ENCODE measurements around the gene ATP9A.

ATP9A gene

DNA sequence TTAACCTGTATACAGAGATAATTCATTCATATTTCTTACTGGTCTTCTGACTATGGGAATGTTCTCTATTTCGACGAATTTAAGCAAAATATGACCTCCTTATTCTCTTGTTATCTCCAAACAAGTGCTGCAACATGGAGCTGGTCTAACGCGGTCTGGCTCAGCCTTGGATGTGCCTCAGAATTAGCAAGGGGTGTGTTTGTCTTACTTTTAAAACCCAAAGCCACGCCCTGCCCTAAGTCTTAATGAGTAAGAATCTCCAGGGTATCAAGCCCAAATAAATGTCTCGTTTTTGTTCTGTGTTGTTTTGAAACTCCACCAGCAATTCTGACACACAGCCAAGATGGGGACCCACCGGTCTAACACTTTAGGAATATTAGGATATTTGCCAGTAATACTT, 99.2 kb downstream of the ATP9A start:
- peaks cover 0 to 34% of the 10 kb centered on the region in 2 experiments; a peak in 2 of 3 replicates for H3K36me3 ChIP-seq (ENCODE audit: control insufficient read depth in 2 of 2, insufficient read depth in 1 of 2, low read length in 2 of 2)
- no peaks in the 10 kb centered on the region for H3K9me3 ChIP-seq (ENCODE audit: control insufficient read depth, insufficient read depth, low read depth, low read length)
- ChIA-PET POLR2A (no interaction called here), CTCF (no interaction called here)
- TF ChIP-seq ZNF239 (tag by site-specific recombination; IDR thresholded peaks at IDR 0.05) (no peak), SCRT2 (tag by site-specific recombination; IDR thresholded peaks at IDR 0.05) (no peak), ZNF747 (tag by site-specific recombination; IDR thresholded peaks at IDR 0.05) (no peak), ZNF132 (tag by site-specific recombination; IDR thresholded peaks at IDR 0.05; ENCODE audit: borderline replicate concordance) (no peak), ZNF274 (IDR thresholded peaks at IDR 0.05; ENCODE audit: low read length) (no peak), ZNF274 (tag by site-specific recombination; IDR thresholded peaks at IDR 0.05; ENCODE audit: borderline replicate concordance) (no peak), HOXA7 (CRISPR knock-in tag; IDR thresholded peaks at IDR 0.05; ENCODE audit: borderline replicate concordance) (no peak)
- no peak overlapping the region for H3K4me3 ChIP-seq (ENCODE audit: low read depth, low read length)
- no peak overlapping the region for H3K27ac ChIP-seq (ENCODE audit: extremely low read depth, low read depth, low read length)
- peaks cover 5% of the 10 kb centered on the region for H3K4me1 ChIP-seq (ENCODE audit: control insufficient read depth, insufficient read depth, low read length)

DNA sequence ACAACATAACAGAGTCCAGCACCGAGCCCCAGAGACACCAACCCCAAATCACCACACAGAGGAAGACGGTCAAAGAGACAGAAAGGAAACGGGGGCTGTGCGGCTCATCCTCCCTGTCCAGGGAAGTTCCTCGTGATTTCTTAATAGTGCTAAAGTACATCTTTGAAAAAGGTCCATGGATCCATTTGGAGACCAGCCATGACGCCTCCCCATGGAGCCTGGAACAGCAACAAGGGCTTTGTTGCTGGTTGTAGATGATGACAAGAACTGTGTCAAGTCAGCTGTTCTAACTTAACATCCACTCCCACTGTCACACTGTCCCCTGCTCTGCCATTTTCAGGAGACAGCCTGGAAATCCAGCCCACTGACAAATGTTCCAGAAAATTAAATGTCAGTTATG, 99.7 kb downstream of the ATP9A start:
- peaks cover 5% of the 10 kb centered on the region for H3K4me1 ChIP-seq (ENCODE audit: control insufficient read depth, insufficient read depth, low read length)
- H3K4me3 ChIP-seq (ENCODE audit: low read depth, low read length): no peak overlapping the region
- H3K36me3 ChIP-seq (ENCODE audit: control insufficient read depth in 2 of 2, insufficient read depth in 1 of 2, low read length in 2 of 2): peaks cover 0 to 32% of the 10 kb centered on the region in 2 experiments; a peak in 2 of 3 replicates
- POLR2A ChIA-PET: no interaction called here
- no peaks in the 10 kb centered on the region for H3K9me3 ChIP-seq (ENCODE audit: control insufficient read depth, insufficient read depth, low read depth, low read length)
- CTCF ChIA-PET: interaction anchor here (0.6 kb wide), 1 partner anchor 44 kb away, joined by 3 read pairs; no protein-coding TSS in a partner anchor
- H3K27ac ChIP-seq (ENCODE audit: extremely low read depth, low read depth, low read length): no peak overlapping the region
- no peak for TF ChIP-seq MZF1 (tag by site-specific recombination; IDR thresholded peaks at IDR 0.05; ENCODE audit: borderline replicate concordance)
- TF ChIP-seq ZNF341 (tag by site-specific recombination; IDR thresholded peaks at IDR 0.05; ENCODE audit: low read depth): peak; percentile 61

DNA sequence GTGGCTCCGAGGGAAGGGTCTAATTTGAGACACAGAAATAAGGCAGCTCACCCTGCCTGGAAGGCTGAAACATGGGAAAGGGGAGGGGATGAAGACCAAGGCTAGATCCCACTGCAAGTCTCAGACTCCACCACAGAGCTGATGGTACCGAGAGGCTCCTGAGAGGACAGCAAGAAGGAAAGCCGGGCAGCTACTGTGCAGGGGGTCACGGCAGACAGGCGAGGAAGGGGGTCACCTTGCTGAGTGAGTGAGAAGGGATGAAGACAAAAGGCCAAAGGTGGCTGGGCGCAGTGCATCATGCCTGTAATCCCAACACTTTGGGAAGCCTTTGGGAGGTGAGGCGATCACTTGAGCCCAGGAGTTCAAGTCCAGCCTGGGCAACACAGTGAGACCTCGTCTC, 100.7 kb downstream of the ATP9A start:
- peaks cover 0 to 29% of the 10 kb centered on the region in 2 experiments; a peak in 2 of 3 replicates for H3K36me3 ChIP-seq (ENCODE audit: control insufficient read depth in 2 of 2, insufficient read depth in 1 of 2, low read length in 2 of 2)
- peak overlapping the region; percentile 42; the same call in 1 of the 2 replicates for H3K27ac ChIP-seq (ENCODE audit: extremely low read depth, low read depth, low read length)
- H3K4me1 ChIP-seq (ENCODE audit: control insufficient read depth, insufficient read depth, low read length): peaks cover 5% of the 10 kb centered on the region
- POLR2A ChIA-PET: interaction anchor here (0.5 kb wide), 1 partner anchor 51 kb away, joined by 4 read pairs; no protein-coding TSS in a partner anchor
- no peaks in the 10 kb centered on the region for H3K9me3 ChIP-seq (ENCODE audit: control insufficient read depth, insufficient read depth, low read depth, low read length)
- CTCF ChIA-PET: interaction anchor here (1.5 kb wide), 1 partner anchor 34 kb away, joined by 5 read pairs; no protein-coding TSS in a partner anchor
- no peak for TF ChIP-seq ZNF174 (tag by site-specific recombination; IDR thresholded peaks at IDR 0.05)
- TF ChIP-seq ZNF658 (tag by site-specific recombination; IDR thresholded peaks at IDR 0.05): no peak
- TF ChIP-seq ZNF221 (tag by site-specific recombination; IDR thresholded peaks at IDR 0.05; ENCODE audit: borderline replicate concordance): no peak
- no peak for TF ChIP-seq ZNF530 (tag by site-specific recombination; IDR thresholded peaks at IDR 0.05; ENCODE audit: low read depth)
- TF ChIP-seq, protein P1, sequence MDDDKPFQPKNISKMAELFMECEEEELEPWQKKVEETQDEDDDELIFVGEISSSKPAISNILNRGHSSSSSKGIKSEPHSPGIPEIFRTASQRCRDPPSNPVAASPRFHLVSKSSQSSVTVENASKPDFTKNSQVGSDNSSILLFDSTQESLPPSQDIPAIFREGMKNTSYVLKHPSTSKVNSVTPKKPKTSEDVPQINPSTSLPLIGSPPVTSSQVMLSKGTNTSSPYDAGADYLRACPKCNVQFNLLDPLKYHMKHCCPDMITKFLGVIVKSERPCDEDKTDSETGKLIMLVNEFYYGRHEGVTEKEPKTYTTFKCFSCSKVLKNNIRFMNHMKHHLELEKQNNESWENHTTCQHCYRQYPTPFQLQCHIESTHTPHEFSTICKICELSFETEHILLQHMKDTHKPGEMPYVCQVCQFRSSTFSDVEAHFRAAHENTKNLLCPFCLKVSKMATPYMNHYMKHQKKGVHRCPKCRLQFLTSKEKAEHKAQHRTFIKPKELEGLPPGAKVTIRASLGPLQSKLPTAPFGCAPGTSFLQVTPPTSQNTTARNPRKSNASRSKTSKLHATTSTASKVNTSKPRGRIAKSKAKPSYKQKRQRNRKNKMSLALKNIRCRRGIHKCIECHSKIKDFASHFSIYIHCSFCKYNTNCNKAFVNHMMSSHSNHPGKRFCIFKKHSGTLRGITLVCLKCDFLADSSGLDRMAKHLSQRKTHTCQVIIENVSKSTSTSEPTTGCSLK (tag by site-specific recombination; IDR thresholded peaks at IDR 0.05): no peak
- TF ChIP-seq ZNF350 (tag by site-specific recombination; IDR thresholded peaks at IDR 0.05): no peak
- no peak for TF ChIP-seq EGR2 (tag by site-specific recombination; IDR thresholded peaks at IDR 0.05; ENCODE audit: low read depth)
- H3K4me3 ChIP-seq (ENCODE audit: low read depth, low read length): no peak overlapping the region

DNA sequence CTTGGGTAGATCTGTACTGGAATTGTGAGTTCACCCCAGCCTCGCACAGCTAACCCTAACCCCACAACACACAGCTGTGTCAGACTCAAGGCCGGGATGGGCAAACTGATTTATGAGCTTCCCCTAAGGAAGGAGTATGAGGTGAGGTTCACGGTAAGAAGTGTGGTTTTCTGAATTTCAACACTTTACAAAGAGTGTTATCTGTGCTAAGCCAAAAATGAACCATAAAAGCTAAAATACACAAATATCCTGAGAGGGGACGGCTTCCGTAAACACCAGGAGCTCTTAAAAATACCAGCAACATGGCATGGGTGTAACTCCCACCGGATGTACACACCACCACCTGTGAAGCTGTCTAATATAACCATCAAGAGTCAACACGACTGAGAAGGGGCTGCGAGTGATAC, 101.2 kb downstream of the ATP9A start:
- no peak overlapping the region for H3K4me3 ChIP-seq (ENCODE audit: low read depth, low read length)
- H3K4me1 ChIP-seq (ENCODE audit: control insufficient read depth, insufficient read depth, low read length): peaks cover 6% of the 10 kb centered on the region
- no peaks in the 10 kb centered on the region for H3K9me3 ChIP-seq (ENCODE audit: control insufficient read depth, insufficient read depth, low read depth, low read length)
- CTCF ChIA-PET: interaction anchor here (0.7 to 1.5 kb wide), 3 partner anchors 34 to 920 kb away, joined by 3 to 5 read pairs (median 3); no protein-coding TSS in a partner anchor
- POLR2A ChIA-PET: no interaction called here
- H3K36me3 ChIP-seq (ENCODE audit: control insufficient read depth in 2 of 2, insufficient read depth in 1 of 2, low read length in 2 of 2): peaks cover 0 to 29% of the 10 kb centered on the region in 2 experiments; a peak in 2 of 3 replicates
- peak overlapping the region; percentile 42; the same call in 1 of the 2 replicates for H3K27ac ChIP-seq (ENCODE audit: extremely low read depth, low read depth, low read length)
- TF ChIP-seq HOXC10 (CRISPR knock-in tag; IDR thresholded peaks at IDR 0.05) (no peak), ZNF837 (tag by site-specific recombination; IDR thresholded peaks at IDR 0.05) (no peak), ZNF341 (tag by site-specific recombination; IDR thresholded peaks at IDR 0.05; ENCODE audit: low read depth) (no peak), ZNF585B (tag by site-specific recombination; IDR thresholded peaks at IDR 0.05) (no peak), ZNF433 (tag by site-specific recombination; IDR thresholded peaks at IDR 0.05; ENCODE audit: low read depth) (no peak), ZNF549 (tag by site-specific recombination; IDR thresholded peaks at IDR 0.05) (no peak), SCRT1 (tag by site-specific recombination; IDR thresholded peaks at IDR 0.05; ENCODE audit: borderline replicate concordance) (peak; percentile 67), ZNF302 (tag by site-specific recombination; IDR thresholded peaks at IDR 0.05; ENCODE audit: low read depth) (no peak), SETDB1 (IDR thresholded peaks at IDR 0.05; ENCODE audit: insufficient read length, low read length) (no peak), MYNN (tag by site-specific recombination; IDR thresholded peaks at IDR 0.05; ENCODE audit: borderline replicate concordance) (no peak), ZNF626 (tag by site-specific recombination; IDR thresholded peaks at IDR 0.05) (no peak), ZNF404 (tag by site-specific recombination; IDR thresholded peaks at IDR 0.05) (no peak)
- TF ChIP-seq, protein P2, sequence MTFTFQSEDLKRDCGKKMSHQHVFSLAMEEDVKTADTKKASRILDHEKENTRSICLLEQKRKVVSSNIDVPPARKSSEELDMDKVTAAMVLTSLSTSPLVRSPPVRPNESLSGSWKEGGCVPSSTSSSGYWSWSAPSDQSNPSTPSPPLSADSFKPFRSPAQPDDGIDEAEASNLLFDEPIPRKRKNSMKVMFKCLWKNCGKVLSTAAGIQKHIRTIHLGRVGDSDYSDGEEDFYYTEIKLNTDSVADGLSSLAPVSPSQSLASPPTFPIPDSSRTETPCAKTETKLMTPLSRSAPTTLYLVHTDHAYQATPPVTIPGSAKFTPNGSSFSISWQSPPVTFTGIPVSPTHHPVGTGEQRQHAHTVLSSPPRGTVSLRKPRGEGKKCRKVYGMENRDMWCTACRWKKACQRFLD (tag by site-specific recombination; IDR thresholded peaks at IDR 0.05): no peak

Measured in HEK293 (cell line).